AG04449 (cell line): Measurements from ENCODE around the gene FIBCD1.
A peak's percentile ranks its signal among the peaks of the same experiment; 100 is the strongest.

Source experiments
- CTCF ChIA-PET: fragments of 350-600 bp; formaldehyde crosslinking; extraction: SDS; loops from one replicate; lab custom pipeline; 2021; ENCODE audit warnings: antibody characterized with exemption; lab: Yijun Ruan, JAX
- POLR2A ChIA-PET: fragments of 400-600, 350-600 bp; formaldehyde crosslinking; extraction: SDS; loops from one replicate; lab custom pipeline; 2020; ENCODE audit warnings: antibody characterized with exemption, inconsistent platforms; lab: Yijun Ruan, JAX
- DNase-seq: peaks from one replicate; pipeline ENCODE4 v3.0.0-alpha.2; 2010; ENCODE audit warnings: low read depth, low spot score
- H3K4me3 ChIP-seq: 2 replicates; pipeline ENCODE4 v1.5.1; 2011; ENCODE audit warnings: low read depth, mild to moderate bottlenecking, control low read depth, low read length
- TF ChIP-seq, protein P1 (sequence below): IDR thresholded peaks from one replicate; pipeline ENCODE4 v1.5.1; 2011; ENCODE audit warnings: mild to moderate bottlenecking, moderate library complexity, low read length, control low read depth, inconsistent platforms; ENCODE audit not compliant: insufficient read depth; ENCODE audit errors: missing control alignments

FIBCD1 gene

GRCh38 chr9:130937146-130938076 lies 1.6 kb downstream of the FIBCD1 start:
- TF ChIP-seq, protein P1, sequence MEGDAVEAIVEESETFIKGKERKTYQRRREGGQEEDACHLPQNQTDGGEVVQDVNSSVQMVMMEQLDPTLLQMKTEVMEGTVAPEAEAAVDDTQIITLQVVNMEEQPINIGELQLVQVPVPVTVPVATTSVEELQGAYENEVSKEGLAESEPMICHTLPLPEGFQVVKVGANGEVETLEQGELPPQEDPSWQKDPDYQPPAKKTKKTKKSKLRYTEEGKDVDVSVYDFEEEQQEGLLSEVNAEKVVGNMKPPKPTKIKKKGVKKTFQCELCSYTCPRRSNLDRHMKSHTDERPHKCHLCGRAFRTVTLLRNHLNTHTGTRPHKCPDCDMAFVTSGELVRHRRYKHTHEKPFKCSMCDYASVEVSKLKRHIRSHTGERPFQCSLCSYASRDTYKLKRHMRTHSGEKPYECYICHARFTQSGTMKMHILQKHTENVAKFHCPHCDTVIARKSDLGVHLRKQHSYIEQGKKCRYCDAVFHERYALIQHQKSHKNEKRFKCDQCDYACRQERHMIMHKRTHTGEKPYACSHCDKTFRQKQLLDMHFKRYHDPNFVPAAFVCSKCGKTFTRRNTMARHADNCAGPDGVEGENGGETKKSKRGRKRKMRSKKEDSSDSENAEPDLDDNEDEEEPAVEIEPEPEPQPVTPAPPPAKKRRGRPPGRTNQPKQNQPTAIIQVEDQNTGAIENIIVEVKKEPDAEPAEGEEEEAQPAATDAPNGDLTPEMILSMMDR: no peak
- ChIA-PET POLR2A (no interaction called here), CTCF (interaction anchor here (0.7 to 4.3 kb wide), 6 partner anchors 9 to 231 kb away, joined by 3 to 24 read pairs (median 6); no protein-coding TSS in a partner anchor)
- no peak for DNase-seq
- peak overlapping the region; percentile 55; the same call in 1 of the 2 replicates for H3K4me3 ChIP-seq

DNA sequence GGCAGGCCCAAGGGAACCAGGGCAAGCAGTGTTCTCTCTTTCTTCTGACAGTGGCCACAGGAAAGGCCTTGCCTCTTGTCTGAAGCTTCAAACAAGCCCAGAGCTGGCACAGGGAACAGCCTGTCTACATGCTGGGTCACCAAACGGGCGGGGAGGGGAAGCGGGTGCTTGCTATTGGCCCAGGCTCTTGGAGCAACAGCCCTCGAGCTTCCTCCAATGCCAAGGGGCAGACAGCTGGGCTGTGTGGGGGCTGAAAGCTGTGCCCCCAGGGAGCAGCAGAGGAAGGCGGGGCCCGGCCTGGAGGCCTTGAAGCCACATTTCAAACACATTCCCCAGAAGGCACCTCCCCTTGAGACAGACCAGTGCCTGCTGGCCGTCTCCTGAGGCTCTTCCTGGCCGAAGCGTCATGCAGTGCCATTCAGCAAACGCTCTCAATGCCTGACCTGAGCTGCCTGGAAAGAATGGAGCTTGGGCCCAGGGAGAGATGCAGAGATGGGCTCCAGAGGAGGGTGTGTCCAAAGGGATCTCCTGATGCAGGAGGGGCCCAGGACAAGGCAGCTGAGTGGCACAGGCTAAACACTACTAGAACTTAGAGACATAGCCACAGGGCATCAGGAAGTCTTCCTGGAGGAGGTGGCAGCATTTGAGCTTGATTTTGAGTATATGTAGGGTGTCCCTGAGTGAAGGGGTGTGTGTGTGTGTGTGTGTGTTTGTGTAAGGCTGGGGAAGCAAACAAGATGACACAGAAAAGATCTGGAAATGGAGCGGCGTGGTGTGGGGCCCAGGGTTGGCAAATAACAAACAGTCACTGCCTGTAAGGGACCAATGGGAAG lies 2.5 kb downstream of the FIBCD1 start:
- peak; percentile 34 for DNase-seq
- CTCF ChIA-PET: interaction anchor here (0.7 to 4.3 kb wide), 6 partner anchors 9 to 230 kb away, joined by 3 to 24 read pairs (median 6); no protein-coding TSS in a partner anchor
- H3K4me3 ChIP-seq: no peak overlapping the region
- TF ChIP-seq, protein P1: no peak
- POLR2A ChIA-PET: interaction anchor here (0.7 to 0.8 kb wide), 2 partner anchors 15 to 161 kb away, joined by 3 read pairs; no protein-coding TSS in a partner anchor

- CTCF ChIA-PET: interaction anchor here (0.7 to 4.4 kb wide), 6 partner anchors 16 to 234 kb away, joined by 3 to 24 read pairs (median 8); no protein-coding TSS in a partner anchor
- TF ChIP-seq, protein P1: no peak
- POLR2A ChIA-PET: interaction anchor here (0.7 to 0.8 kb wide), 2 partner anchors 14 to 160 kb away, joined by 3 read pairs; no protein-coding TSS in a partner anchor
- no peak overlapping the region for H3K4me3 ChIP-seq
- no peak for DNase-seq
Measured at GRCh38 chr9:130935648-130936271, 3.3 kb downstream of the FIBCD1 start.

DNA sequence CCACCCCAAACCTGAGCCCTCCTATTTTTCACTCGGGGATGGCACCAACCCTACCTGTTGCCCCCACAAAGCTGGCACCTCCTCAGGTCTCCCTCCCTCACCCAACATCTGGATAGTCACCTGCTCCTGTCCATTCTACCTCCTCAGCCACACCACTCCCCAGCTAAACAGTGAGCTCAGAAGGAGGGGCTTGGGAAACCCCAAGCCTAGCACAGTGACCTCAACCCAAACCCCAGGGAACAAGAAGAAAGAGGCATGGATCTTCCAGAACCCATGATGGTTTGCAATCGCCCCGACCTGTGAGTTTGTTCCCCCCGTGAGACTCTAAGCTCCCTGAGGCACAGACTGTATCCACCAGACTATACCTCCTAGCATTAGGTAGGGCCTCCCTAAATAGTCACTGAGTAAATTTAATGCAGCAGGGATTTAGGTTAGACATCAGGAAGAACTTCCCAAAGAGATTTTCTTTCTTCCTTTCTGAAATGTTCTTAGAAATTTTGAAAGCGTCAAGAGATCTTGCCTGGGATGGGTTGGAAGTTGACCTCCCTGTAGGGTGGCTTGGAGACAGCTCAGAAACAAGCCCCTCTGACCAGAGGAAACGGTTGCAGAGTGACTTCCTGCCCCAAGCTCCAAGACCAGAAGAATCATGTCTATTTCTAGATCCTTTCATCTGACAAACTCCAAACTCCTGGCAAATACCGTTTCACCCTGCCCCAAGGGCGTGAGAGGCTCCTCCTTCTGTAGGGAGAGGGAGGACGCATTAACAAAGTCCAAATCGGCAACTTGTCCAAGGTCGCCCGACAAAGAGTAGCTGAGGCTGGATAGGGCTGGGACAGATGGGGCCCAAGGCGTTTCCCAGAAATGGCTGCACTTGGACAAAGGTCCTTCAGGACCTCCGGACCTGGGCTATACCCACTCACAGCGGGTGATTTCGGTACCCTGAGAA lies 4.1 kb downstream of the FIBCD1 start:
- TF ChIP-seq, protein P1: no peak
- no peak overlapping the region for H3K4me3 ChIP-seq
- POLR2A ChIA-PET: interaction anchor here (0.8 kb wide), 1 partner anchor 159 kb away, joined by 3 read pairs; no protein-coding TSS in a partner anchor
- DNase-seq: no peak
- CTCF ChIA-PET: interaction anchor here (0.7 to 4.4 kb wide), 6 partner anchors 17 to 233 kb away, joined by 3 to 24 read pairs (median 13); no protein-coding TSS in a partner anchor

DNA sequence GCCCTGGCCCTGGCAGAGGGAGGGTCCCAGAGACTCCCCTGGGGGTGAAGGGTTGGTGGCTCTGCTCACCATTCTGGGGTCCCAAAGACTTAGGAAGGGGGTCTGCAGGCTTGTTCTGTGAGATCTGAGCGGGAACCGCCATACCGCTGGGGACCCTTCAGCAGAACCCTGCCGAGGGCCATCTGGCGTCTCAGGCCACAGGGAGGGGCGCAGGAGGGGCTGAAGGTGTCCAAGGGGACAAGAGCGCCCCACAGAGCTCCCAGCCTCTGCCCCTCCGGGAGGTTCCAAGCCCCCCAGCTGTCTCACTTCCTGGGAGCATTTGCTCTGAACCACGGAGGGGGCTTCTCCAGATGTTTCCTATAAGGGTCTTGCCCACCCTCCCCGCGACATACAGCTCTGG lies 4.8 kb downstream of the FIBCD1 start:
- no peak overlapping the region for H3K4me3 ChIP-seq
- ChIA-PET POLR2A (no interaction called here), CTCF (interaction anchor here (1.0 to 4.4 kb wide), 5 partner anchors 8 to 233 kb away, joined by 4 to 24 read pairs (median 14); no protein-coding TSS in a partner anchor)
- TF ChIP-seq, protein P1: no peak
- no peak for DNase-seq
